GM19452 (cell line): Measurements from ENCODE around the gene EXOC4.
"Not testable (repeated sequence)": the region's sequence is repeated elsewhere in the genome, so short reads cannot be mapped to it uniquely, and the experiment has no call there.

Experiments
- ATAC-seq: cut with Tn5 transposase; IDR thresholded peaks from one replicate; pipeline ENCODE4 v1.9.1; 2021; ENCODE audit not compliant: unreplicated experiment

EXOC4 gene

GRCh38 chr7:133906553-133906952 lies 653.7 kb downstream of the EXOC4 start:
- ATAC-seq = not testable (repeated sequence)

- no peak for ATAC-seq
Observed at GRCh38 chr7:133910761-133911160, 657.9 kb downstream of the EXOC4 start.

GRCh38 chr7:133911724-133912123 lies 658.8 kb downstream of the EXOC4 start:
- ATAC-seq = peak; percentile 48

- ATAC-seq = no peak
Observed at GRCh38 chr7:133912916-133913697, 660.2 kb downstream of the EXOC4 start.

- no peak for ATAC-seq
Observed at GRCh38 chr7:133916621-133917020, 663.7 kb downstream of the EXOC4 start.

GRCh38 chr7:133919810-133920209 lies 666.9 kb downstream of the EXOC4 start:
- ATAC-seq = no peak

- ATAC-seq = no peak
Observed at GRCh38 chr7:133921635-133922182, 668.8 kb downstream of the EXOC4 start.

GRCh38 chr7:133923974-133924373 lies 671.1 kb downstream of the EXOC4 start:
- ATAC-seq = no peak

GRCh38 chr7:133931053-133931452 lies 678.2 kb downstream of the EXOC4 start:
- ATAC-seq = no peak

- no peak for ATAC-seq
Observed at GRCh38 chr7:133932591-133932990, 679.7 kb downstream of the EXOC4 start.

- no peak for ATAC-seq
Observed at GRCh38 chr7:133934262-133934976, 681.5 kb downstream of the EXOC4 start.

GRCh38 chr7:133934977-133935330 lies 682.1 kb downstream of the EXOC4 start:
- no peak for ATAC-seq

- ATAC-seq = no peak
Observed at GRCh38 chr7:133936074-133936473, 683.2 kb downstream of the EXOC4 start.

GRCh38 chr7:133937786-133938185 lies 684.9 kb downstream of the EXOC4 start:
- ATAC-seq = no peak

- no peak for ATAC-seq
Observed at GRCh38 chr7:133940368-133940767, 687.5 kb downstream of the EXOC4 start.

- no peak for ATAC-seq
Observed at GRCh38 chr7:133941496-133941895, 688.6 kb downstream of the EXOC4 start.

- ATAC-seq = no peak
Observed at GRCh38 chr7:133945497-133945896, 692.6 kb downstream of the EXOC4 start.

GRCh38 chr7:133947458-133948254 lies 694.8 kb downstream of the EXOC4 start:
- ATAC-seq = no peak

- no peak for ATAC-seq
Observed at GRCh38 chr7:133948588-133948987, 695.7 kb downstream of the EXOC4 start.

- ATAC-seq = no peak
Observed at GRCh38 chr7:133950855-133951254, 698.0 kb downstream of the EXOC4 start.

GRCh38 chr7:133955208-133955607 lies 702.3 kb downstream of the EXOC4 start:
- no peak for ATAC-seq
